Keratinocyte (primary cell): Measurements from ENCODE around the gene SOX2. TPM values are rescaled to one million over a fixed set of nuclear protein-coding genes. Genes with fewer than 3 reads are reported as not detected.

Experiments
- DNase-seq: peaks from one replicate; pipeline ENCODE4 v3.0.0-alpha.2; 2011; ENCODE audit warnings: low read depth, missing footprints, low spot score
- FAIRE-seq: peaks from 2 replicates; lab custom pipeline; 2011; peaks lifted over from hg19 to GRCh38; lab: Jason Lieb, UNC
- H2AFZ ChIP-seq: 2 replicates; pipeline ENCODE4 v1.6.0; 2012; ENCODE audit warnings: low read length, control low read depth, inconsistent platforms; ENCODE audit not compliant: control insufficient read depth
- H3K27ac ChIP-seq: 2 replicates; pipeline ENCODE4 v1.5.1; 2011; ENCODE audit warnings: low read length; ENCODE audit not compliant: control insufficient read depth, insufficient read depth
- H3K27me3 ChIP-seq: 3 replicates; pipeline ENCODE4 v1.6.0; 2011; ENCODE audit warnings: low read length; ENCODE audit not compliant: control insufficient read depth, insufficient read depth; ENCODE audit errors: extremely low read depth
- H3K36me3 ChIP-seq, 2 experiments: 2 replicates in 1 of 2; 3 replicates in 1 of 2; pipeline ENCODE4 v1.5.1; 2011; ENCODE audit warnings: low read length in 2 of 2, mild to moderate bottlenecking in 1 of 2; ENCODE audit not compliant: control insufficient read depth in 2 of 2, insufficient read depth in 2 of 2; ENCODE audit errors: extremely low read depth in 1 of 2
- H3K4me1 ChIP-seq: 3 replicates; pipeline ENCODE4 v1.5.1; 2011; ENCODE audit warnings: low read length; ENCODE audit not compliant: control insufficient read depth, insufficient read depth; ENCODE audit errors: extremely low read depth
- H3K4me2 ChIP-seq: 3 replicates; pipeline ENCODE4 v1.6.0; 2011; ENCODE audit warnings: low read depth, low read length; ENCODE audit not compliant: control insufficient read depth, insufficient read depth; ENCODE audit errors: extremely low read depth
- H3K4me3 ChIP-seq, 3 experiments: fragments of 200-600 bp in 1 of 3; sonication (generic) in 1 of 3; 2 replicates in 2 of 3; 3 replicates in 1 of 3; pipeline ENCODE4 v1.5.1; 2011 to 2016; ENCODE audit warnings: low read length in 3 of 3, mild to moderate bottlenecking in 3 of 3, control low read depth in 2 of 3, inconsistent platforms in 1 of 3, low read depth in 1 of 3, mixed read lengths in 1 of 3, mixed run types in 1 of 3, moderate library complexity in 1 of 3; ENCODE audit not compliant: control insufficient read depth in 2 of 3, insufficient read depth in 2 of 3; ENCODE audit errors: extremely low read depth in 1 of 3
- H3K79me2 ChIP-seq: 2 replicates; pipeline ENCODE4 v1.6.0; 2012; ENCODE audit warnings: low read length; ENCODE audit not compliant: control insufficient read depth, insufficient read depth
- H3K9ac ChIP-seq: 3 replicates; pipeline ENCODE4 v1.6.0; 2011; ENCODE audit warnings: low read length; ENCODE audit not compliant: control insufficient read depth, insufficient read depth; ENCODE audit errors: extremely low read depth
- H3K9me1 ChIP-seq: 3 replicates; pipeline ENCODE4 v1.6.0; 2011; ENCODE audit warnings: low read length; ENCODE audit not compliant: control insufficient read depth, insufficient read depth; ENCODE audit errors: extremely low read depth
- H3K9me3 ChIP-seq: 2 replicates; pipeline ENCODE4 v1.5.1; 2012; ENCODE audit warnings: low read depth, low read length; ENCODE audit not compliant: control insufficient read depth
- H4K20me1 ChIP-seq: 3 replicates; pipeline ENCODE4 v1.6.0; 2011; ENCODE audit warnings: low read length; ENCODE audit not compliant: control insufficient read depth, insufficient read depth; ENCODE audit errors: extremely low read depth
- EZH2 ChIP-seq: IDR thresholded peaks from one replicate; pipeline ENCODE4 v1.6.1; 2012; ENCODE audit warnings: inconsistent platforms, mild to moderate bottlenecking, low read length, moderate library complexity
- dilution Hi-C: fragments of 300-500 bp; cut with MboI; formaldehyde crosslinking; loops from one replicate; pipeline ENCODE4 v1.7.0; 2020; ENCODE audit warnings: low sequenced_read_pairs; ENCODE audit not compliant: extremely low pct_ligation_motif_present
- polyA plus RNA-seq, 5 experiments: library from polyadenylated mRNA; depleted of rRNA in 3 of 5; stranded (reverse) in 3 of 5; stranded (forward) in 1 of 5; unstranded in 1 of 5; fragments of >200 nt; gene quantifications; 1 replicate in 1 of 5; 2 replicates in 3 of 5; 3 replicates in 1 of 5; pipeline versions ENCODE4 v1.2.1 to v1.2.3, GENCODE V29; 2011 to 2012; ENCODE audit warnings: missing spikeins in 2 of 5, low read depth in 1 of 5, low replicate concordance in 1 of 5
- TF ChIP-seq, protein P1 (sequence below), 3 experiments: IDR thresholded peaks in 1 of 3; conservative IDR thresholded peaks in 1 of 3; optimal IDR thresholded peaks in 1 of 3; 2 replicates in 2 of 3; 3 replicates in 1 of 3; pipeline versions ENCODE3 to v1.5.1; 2011; ENCODE audit warnings: low read length in 3 of 3, mild to moderate bottlenecking in 3 of 3, moderate library complexity in 2 of 3, control low read depth in 1 of 3, inconsistent platforms in 1 of 3; ENCODE audit not compliant: insufficient read depth in 2 of 3; ENCODE audit errors: extremely low read depth in 1 of 3

SOX2 gene
- polyA plus RNA-seq, 1 donor (not counting 4 experiments of a cell fraction or from before 2014, with no cell fraction given), result not detected

GRCh38 chr3:181689546-181689945 is 22.2 kb upstream of the SOX2 start:
- no peak overlapping the region for H3K4me3 ChIP-seq
- H3K36me3 ChIP-seq, result no peaks in the 10 kb centered on the region
- H3K4me2 ChIP-seq, result no peak overlapping the region
- H3K4me1 ChIP-seq, result no peaks in the 10 kb centered on the region
- dilution Hi-C loops, result no loop called here
- FAIRE-seq, result no peak
- H2AFZ ChIP-seq, result no peak overlapping the region
- H3K9me1 ChIP-seq, result no peaks in the 10 kb centered on the region
- H3K27me3 ChIP-seq, result no peaks in the 10 kb centered on the region
- H4K20me1 ChIP-seq, result no peaks in the 10 kb centered on the region
- no peaks in the 10 kb centered on the region for H3K79me2 ChIP-seq
- H3K9ac ChIP-seq, result no peak overlapping the region
- DNase-seq, result no peak
- no peak overlapping the region for H3K27ac ChIP-seq
- H3K9me3 ChIP-seq, result no peaks in the 10 kb centered on the region
- TF ChIP-seq, protein P1, sequence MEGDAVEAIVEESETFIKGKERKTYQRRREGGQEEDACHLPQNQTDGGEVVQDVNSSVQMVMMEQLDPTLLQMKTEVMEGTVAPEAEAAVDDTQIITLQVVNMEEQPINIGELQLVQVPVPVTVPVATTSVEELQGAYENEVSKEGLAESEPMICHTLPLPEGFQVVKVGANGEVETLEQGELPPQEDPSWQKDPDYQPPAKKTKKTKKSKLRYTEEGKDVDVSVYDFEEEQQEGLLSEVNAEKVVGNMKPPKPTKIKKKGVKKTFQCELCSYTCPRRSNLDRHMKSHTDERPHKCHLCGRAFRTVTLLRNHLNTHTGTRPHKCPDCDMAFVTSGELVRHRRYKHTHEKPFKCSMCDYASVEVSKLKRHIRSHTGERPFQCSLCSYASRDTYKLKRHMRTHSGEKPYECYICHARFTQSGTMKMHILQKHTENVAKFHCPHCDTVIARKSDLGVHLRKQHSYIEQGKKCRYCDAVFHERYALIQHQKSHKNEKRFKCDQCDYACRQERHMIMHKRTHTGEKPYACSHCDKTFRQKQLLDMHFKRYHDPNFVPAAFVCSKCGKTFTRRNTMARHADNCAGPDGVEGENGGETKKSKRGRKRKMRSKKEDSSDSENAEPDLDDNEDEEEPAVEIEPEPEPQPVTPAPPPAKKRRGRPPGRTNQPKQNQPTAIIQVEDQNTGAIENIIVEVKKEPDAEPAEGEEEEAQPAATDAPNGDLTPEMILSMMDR (optimal IDR thresholded peaks at IDR 0.05 in 1 of 3, IDR thresholded peaks at IDR 0.05 in 1 of 3, conservative IDR thresholded peaks at IDR 0.05 in 1 of 3; ENCODE audit: extremely low read depth in 1 of 3, insufficient read depth in 2 of 3, low read length in 3 of 3), result no peak
- no peak for TF ChIP-seq EZH2

- TF ChIP-seq, protein P1 (optimal IDR thresholded peaks at IDR 0.05 in 1 of 3, IDR thresholded peaks at IDR 0.05 in 1 of 3, conservative IDR thresholded peaks at IDR 0.05 in 1 of 3; ENCODE audit: extremely low read depth in 1 of 3, insufficient read depth in 2 of 3, low read length in 3 of 3), result no peak
- no peak for TF ChIP-seq EZH2
- Histone ChIP-seq H3K27ac (no peak overlapping the region), H4K20me1 (no peaks in the 10 kb centered on the region), H2AFZ (no peak overlapping the region), H3K4me2 (no peak overlapping the region), H3K4me1 (peaks cover 5% of the 10 kb centered on the region), H3K36me3 (no peaks in the 10 kb centered on the region), H3K9ac (no peak overlapping the region), H3K79me2 (no peaks in the 10 kb centered on the region), H3K9me1 (no peaks in the 10 kb centered on the region), H3K9me3 (no peaks in the 10 kb centered on the region), H3K27me3 (peaks cover 6% of the 10 kb centered on the region), H3K4me3 (no peak overlapping the region)
- FAIRE-seq (no peak), DNase-seq (no peak)
- dilution Hi-C loops, result no loop called here
These were observed 21.0 kb upstream of the SOX2 start for GRCh38 chr3:181690769-181691168.
